GM12891 (cell line): Measurements from ENCODE around the gene SH3GL2.

Source experiments
- PAX5 ChIP-seq: IDR thresholded peaks from 2 replicates; pipeline ENCODE4 v1.6.1; 2011; ENCODE audit warnings: low read length, moderate library complexity, mild to moderate bottlenecking; ENCODE audit not compliant: insufficient read depth, severe bottlenecking
- POLR2A ChIP-seq: IDR thresholded peaks from 2 replicates; pipeline ENCODE4 v1.6.1; 2011; ENCODE audit warnings: low read depth, low read length, control low read depth

DNA sequence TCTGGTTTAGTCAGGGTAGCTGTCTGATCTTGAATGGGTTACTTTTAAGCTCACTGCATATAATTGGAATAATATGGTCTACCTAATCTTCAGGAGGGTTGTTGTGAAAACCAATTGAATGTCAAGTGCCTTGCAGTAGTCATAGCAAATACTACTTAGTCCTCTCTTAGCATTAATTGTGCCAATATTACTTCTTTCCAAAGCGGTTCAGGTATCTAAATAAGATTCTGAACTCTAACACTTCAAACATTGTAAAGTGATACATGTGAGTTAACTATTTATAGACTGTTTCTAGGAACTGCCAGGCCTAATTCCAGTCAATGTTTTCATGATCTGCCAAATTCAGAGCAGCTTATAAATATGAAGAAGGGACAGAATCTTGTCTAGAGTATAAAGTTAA is 140.2 kb downstream of the SH3GL2 start:
- TF ChIP-seq POLR2A = no peak
- no peak for TF ChIP-seq PAX5
